ENCODE data around the gene NIPSNAP2.

Gene NIPSNAP2

DNA sequence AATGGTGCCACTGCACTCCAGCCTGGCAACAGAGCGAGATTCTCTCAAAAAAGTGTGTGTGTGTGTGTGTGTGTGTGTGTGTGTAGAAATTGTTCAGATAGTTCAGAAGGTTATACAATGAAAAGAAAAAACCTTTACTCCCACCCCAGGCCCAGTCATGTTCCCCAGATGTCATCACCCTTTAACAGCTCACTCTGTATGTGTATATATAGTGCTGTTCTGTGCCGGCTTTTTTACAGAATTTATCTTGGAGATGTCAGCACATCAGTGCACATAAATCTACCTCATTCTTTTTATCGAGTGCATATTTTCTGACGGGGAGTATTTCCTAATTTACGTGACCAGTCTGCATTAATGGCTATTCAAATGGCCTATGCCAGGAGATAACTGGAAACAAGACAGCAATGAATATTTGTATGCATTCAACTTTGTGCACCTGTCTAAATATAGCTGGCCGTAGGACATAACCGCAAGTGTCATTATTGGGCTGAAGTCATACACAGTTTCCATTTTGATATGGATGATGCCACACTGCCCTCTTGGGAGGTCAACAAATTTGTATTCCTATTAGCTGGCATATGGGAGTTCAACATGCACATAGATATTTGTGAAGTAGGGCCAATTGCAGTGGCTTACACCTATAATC is 11.7 kb downstream of the NIPSNAP2 start:
- TF ChIP-seq TAF1 (IDR thresholded peaks at IDR 0.05; ENCODE audit: borderline replicate concordance, insufficient read depth, low read length) (no peak), POLR2AphosphoS5 (IDR thresholded peaks at IDR 0.05; ENCODE audit: low read depth, low read length) (no peak), SIN3A (IDR thresholded peaks at IDR 0.05; ENCODE audit: borderline replicate concordance, insufficient read depth, low read length) (no peak), FOXP2 (optimal IDR thresholded peaks at IDR 0.05; ENCODE audit: borderline replicate concordance, extremely low read depth, extremely low read length, insufficient read depth) (no peak)
- TF ChIP-seq, protein P1, sequence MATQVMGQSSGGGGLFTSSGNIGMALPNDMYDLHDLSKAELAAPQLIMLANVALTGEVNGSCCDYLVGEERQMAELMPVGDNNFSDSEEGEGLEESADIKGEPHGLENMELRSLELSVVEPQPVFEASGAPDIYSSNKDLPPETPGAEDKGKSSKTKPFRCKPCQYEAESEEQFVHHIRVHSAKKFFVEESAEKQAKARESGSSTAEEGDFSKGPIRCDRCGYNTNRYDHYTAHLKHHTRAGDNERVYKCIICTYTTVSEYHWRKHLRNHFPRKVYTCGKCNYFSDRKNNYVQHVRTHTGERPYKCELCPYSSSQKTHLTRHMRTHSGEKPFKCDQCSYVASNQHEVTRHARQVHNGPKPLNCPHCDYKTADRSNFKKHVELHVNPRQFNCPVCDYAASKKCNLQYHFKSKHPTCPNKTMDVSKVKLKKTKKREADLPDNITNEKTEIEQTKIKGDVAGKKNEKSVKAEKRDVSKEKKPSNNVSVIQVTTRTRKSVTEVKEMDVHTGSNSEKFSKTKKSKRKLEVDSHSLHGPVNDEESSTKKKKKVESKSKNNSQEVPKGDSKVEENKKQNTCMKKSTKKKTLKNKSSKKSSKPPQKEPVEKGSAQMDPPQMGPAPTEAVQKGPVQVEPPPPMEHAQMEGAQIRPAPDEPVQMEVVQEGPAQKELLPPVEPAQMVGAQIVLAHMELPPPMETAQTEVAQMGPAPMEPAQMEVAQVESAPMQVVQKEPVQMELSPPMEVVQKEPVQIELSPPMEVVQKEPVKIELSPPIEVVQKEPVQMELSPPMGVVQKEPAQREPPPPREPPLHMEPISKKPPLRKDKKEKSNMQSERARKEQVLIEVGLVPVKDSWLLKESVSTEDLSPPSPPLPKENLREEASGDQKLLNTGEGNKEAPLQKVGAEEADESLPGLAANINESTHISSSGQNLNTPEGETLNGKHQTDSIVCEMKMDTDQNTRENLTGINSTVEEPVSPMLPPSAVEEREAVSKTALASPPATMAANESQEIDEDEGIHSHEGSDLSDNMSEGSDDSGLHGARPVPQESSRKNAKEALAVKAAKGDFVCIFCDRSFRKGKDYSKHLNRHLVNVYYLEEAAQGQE (IDR thresholded peaks at IDR 0.05; ENCODE audit: insufficient read depth in 1 of 2, low read depth in 2 of 2, low read length in 2 of 2): no peak

DNA sequence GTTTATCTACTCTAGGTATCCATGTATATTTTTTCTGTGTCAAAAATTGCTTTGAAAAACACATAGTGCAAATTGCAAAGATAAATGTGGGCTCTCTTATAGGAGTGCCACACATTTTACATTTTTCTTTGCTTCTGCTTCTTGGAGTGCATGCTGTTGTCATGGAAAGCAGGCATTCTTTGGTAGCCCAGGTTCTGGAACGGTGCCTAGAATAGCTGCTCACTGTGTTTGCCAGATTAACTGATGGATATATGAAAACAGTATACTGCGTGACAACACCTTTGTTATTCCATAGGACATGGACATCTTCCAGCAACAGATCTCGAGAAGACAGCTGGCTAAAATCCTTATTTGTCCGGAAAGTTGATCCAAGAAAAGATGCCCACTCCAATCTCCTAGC is 13.4 kb downstream of the NIPSNAP2 start:
- TF ChIP-seq TAF1 (IDR thresholded peaks at IDR 0.05; ENCODE audit: borderline replicate concordance, insufficient read depth, low read length) (no peak), FOXP2 (optimal IDR thresholded peaks at IDR 0.05; ENCODE audit: borderline replicate concordance, extremely low read depth, extremely low read length, insufficient read depth) (no peak), POLR2AphosphoS5 (IDR thresholded peaks at IDR 0.05; ENCODE audit: low read depth, low read length) (no peak), SIN3A (IDR thresholded peaks at IDR 0.05; ENCODE audit: borderline replicate concordance, insufficient read depth, low read length) (no peak)
- TF ChIP-seq, protein P1 (IDR thresholded peaks at IDR 0.05; ENCODE audit: insufficient read depth in 1 of 2, low read depth in 2 of 2, low read length in 2 of 2): no peak

DNA sequence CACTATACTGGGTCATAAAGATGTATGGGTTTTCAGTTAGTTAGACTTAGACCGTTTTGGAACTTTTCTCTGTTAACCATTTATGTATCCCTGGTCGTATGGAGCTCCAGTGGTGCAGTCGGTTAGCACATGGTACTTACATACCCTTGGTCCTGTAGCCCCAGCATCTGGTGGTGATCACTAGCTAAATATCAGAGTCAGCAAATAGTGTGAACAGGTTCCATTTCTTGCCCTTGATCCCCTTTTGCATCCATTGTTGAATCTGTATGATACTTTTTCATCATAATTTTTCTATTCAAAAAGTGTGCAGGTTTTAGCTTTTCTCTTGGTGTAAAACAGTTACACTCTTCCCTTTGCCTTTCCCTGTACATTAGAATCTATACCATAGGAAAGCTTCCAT is 15.9 kb downstream of the NIPSNAP2 start:
- TF ChIP-seq TAF1 (IDR thresholded peaks at IDR 0.05; ENCODE audit: borderline replicate concordance, insufficient read depth, low read length) (no peak), POLR2AphosphoS5 (IDR thresholded peaks at IDR 0.05; ENCODE audit: low read depth, low read length) (no peak), SIN3A (IDR thresholded peaks at IDR 0.05; ENCODE audit: borderline replicate concordance, insufficient read depth, low read length) (no peak), FOXP2 (optimal IDR thresholded peaks at IDR 0.05; ENCODE audit: borderline replicate concordance, extremely low read depth, extremely low read length, insufficient read depth) (no peak)
- TF ChIP-seq, protein P1 (IDR thresholded peaks at IDR 0.05; ENCODE audit: insufficient read depth in 1 of 2, low read depth in 2 of 2, low read length in 2 of 2): no peak

DNA sequence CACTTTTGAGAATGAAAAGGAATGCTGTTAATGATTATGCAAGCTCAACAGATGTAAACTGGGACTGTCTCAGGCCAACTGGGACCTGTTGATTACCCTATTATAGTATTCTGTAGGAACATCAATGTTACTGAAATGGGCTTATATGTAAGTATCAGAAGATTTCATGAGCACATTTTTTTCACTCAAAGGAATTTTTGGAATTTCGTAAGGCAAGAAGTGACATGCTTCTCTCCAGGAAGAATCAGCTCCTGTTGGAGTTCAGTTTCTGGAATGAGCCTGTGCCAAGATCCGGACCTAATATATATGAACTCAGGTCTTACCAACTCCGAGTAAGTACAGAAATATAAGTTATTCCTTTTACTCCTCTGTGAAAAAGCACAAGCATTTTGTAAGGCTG is 19.2 kb downstream of the NIPSNAP2 start:
- TF ChIP-seq SIN3A (IDR thresholded peaks at IDR 0.05; ENCODE audit: borderline replicate concordance, insufficient read depth, low read length): no peak
- no peak for TF ChIP-seq POLR2AphosphoS5 (IDR thresholded peaks at IDR 0.05; ENCODE audit: low read depth, low read length)
- TF ChIP-seq, protein P1 (IDR thresholded peaks at IDR 0.05; ENCODE audit: insufficient read depth in 1 of 2, low read depth in 2 of 2, low read length in 2 of 2): no peak
- TF ChIP-seq TAF1 (IDR thresholded peaks at IDR 0.05; ENCODE audit: borderline replicate concordance, insufficient read depth, low read length): no peak
- TF ChIP-seq FOXP2 (optimal IDR thresholded peaks at IDR 0.05; ENCODE audit: borderline replicate concordance, extremely low read depth, extremely low read length, insufficient read depth): no peak

All from PFSK-1 (cell line).